Rectal smooth muscle tissue (tissue), 1 donor: Measurements from ENCODE around the gene NAV3.

Experiments used
- H3K27ac ChIP-seq: one replicate; pipeline ENCODE4 v1.7.0; 2013; ENCODE audit warnings: low read depth, low read length, inconsistent platforms
- H3K27me3 ChIP-seq: one replicate; pipeline ENCODE4 v1.7.0; 2013; ENCODE audit warnings: low read length; ENCODE audit not compliant: control insufficient read depth, insufficient read depth
- H3K36me3 ChIP-seq: one replicate; pipeline ENCODE4 v1.7.0; 2013; ENCODE audit warnings: low read length; ENCODE audit not compliant: control insufficient read depth, insufficient read depth
- H3K4me1 ChIP-seq: one replicate; pipeline ENCODE4 v1.7.0; 2013; ENCODE audit warnings: low read length; ENCODE audit not compliant: control insufficient read depth, insufficient read depth
- H3K4me3 ChIP-seq: one replicate; pipeline ENCODE4 v1.7.0; 2013; ENCODE audit warnings: low read length
- H3K9ac ChIP-seq: one replicate; pipeline ENCODE4 v1.7.0; 2013; ENCODE audit warnings: low read length

Gene NAV3

DNA sequence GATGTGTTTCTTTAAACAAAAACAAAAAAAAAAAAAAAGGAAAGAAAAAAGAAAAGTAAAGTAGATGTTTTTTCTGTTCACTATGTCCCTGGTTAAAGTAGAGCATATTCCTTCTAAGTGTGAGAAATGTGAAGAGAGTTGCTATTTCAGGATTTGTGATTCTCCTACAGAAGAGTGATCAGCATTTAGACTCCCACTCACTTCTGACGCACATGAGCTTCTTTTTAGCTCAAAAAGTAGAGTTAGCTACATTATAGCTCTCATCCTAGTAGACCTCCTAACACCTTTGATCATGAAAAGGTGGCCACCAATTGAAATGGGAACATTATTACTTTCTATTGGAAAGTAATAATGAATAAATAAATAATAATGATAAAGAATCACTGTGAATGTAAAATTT lies 368.2 kb downstream of the NAV3 start:
- Histone ChIP-seq H3K4me3 (no peak overlapping the region), H3K27ac (no peak overlapping the region), H3K27me3 (no peaks in the 10 kb centered on the region), H3K36me3 (no peaks in the 10 kb centered on the region), H3K9ac (no peak overlapping the region), H3K4me1 (no peaks in the 10 kb centered on the region)

DNA sequence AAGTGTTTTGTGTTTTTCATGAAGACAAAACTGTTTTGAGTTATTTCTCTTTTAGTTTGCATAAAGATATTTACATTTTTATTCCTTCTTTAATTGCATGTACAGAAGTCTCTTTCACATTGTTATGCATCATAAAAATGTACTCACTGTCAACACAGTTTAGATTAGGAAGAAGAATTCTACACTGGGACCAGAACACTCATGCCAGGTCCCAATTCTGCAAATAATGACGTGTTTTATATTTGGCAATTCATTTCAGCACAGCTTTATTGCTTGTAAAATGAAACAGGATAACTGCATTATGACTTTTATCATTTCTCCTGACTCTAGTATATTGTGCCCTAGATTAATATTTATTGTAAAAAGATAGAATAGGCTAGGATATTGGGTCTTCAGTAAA lies 369.2 kb downstream of the NAV3 start:
- no peaks in the 10 kb centered on the region for H3K27me3 ChIP-seq
- no peaks in the 10 kb centered on the region for H3K4me1 ChIP-seq
- no peak overlapping the region for H3K4me3 ChIP-seq
- H3K36me3 ChIP-seq = no peaks in the 10 kb centered on the region
- no peak overlapping the region for H3K27ac ChIP-seq
- no peak overlapping the region for H3K9ac ChIP-seq

DNA sequence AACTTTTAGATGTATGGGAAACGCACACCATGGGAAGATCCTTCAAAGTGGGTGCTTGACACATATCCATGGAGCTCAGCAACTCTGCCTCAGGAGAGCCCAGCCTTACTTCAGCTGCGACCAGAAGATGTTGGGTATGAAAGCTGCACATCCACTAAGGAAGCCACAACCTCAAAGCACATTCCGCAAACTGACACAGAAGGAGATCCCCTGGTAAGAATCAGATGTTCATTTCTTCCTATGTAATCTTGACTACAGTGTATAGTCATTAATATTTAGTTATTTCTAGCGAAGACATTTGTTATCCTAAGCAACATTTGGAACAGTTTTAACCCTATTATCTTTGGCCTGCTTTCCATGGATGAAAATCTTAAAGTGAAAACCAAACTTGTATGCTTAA lies 374.2 kb downstream of the NAV3 start:
- H3K4me3 ChIP-seq = no peak overlapping the region
- H3K4me1 ChIP-seq = no peaks in the 10 kb centered on the region
- H3K36me3 ChIP-seq = no peaks in the 10 kb centered on the region
- H3K27me3 ChIP-seq = no peaks in the 10 kb centered on the region
- H3K9ac ChIP-seq = no peak overlapping the region
- no peak overlapping the region for H3K27ac ChIP-seq

DNA sequence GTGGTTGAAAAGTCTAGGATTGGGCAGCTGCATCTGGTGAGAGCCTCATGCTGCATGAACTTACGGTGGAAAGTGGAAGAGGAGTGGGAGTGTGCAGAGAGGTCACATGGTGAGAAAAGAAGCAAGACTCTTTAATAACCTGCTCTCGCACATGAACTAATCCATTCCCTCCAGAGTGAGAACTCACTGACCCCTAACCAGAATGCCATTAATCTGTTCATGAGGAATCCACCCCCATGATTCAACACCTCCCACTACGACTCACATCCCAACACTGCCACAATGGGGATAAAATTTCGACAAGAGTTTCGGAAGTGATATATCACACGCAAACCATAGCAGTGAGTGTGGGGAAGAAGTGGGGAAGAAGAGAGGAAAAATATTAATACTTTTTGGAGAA lies 377.4 kb downstream of the NAV3 start:
- no peak overlapping the region for H3K9ac ChIP-seq
- no peaks in the 10 kb centered on the region for H3K4me1 ChIP-seq
- no peaks in the 10 kb centered on the region for H3K36me3 ChIP-seq
- H3K4me3 ChIP-seq = no peak overlapping the region
- H3K27ac ChIP-seq = no peak overlapping the region
- no peaks in the 10 kb centered on the region for H3K27me3 ChIP-seq

DNA sequence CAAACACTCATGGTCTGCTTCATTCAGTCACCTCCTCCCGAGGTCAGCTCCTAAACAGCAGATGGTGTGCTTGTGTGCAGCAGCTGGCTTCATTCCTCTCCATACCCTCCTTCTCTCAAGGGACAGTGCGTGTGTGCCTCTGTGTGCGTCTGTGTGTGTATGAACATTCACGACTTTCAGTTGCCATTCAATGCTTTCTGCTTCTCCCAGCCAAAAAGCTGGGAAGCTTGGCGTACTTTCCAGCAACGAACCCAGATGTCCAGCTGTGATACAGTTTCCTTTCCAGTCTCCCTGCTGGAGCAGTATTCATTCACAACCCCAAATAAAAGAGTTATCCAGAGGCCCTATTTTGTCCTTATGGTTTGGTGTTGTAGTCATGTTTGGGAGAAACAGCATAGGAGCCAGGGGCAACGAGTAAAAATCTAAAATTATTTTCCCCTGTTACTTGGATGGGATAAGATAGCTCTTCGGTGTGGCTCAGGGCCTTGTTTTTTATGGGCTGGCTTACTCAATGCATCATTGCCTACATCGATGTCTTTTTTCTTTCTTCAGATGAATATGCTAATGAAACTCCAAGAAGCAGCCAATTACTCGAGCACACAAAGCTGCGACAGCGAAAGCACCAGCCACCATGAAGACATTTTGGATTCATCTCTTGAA lies 379.3 kb downstream of the NAV3 start:
- Histone ChIP-seq H3K4me1 (no peaks in the 10 kb centered on the region), H3K4me3 (no peak overlapping the region), H3K9ac (no peak overlapping the region), H3K27me3 (no peaks in the 10 kb centered on the region), H3K27ac (no peak overlapping the region), H3K36me3 (no peaks in the 10 kb centered on the region)

DNA sequence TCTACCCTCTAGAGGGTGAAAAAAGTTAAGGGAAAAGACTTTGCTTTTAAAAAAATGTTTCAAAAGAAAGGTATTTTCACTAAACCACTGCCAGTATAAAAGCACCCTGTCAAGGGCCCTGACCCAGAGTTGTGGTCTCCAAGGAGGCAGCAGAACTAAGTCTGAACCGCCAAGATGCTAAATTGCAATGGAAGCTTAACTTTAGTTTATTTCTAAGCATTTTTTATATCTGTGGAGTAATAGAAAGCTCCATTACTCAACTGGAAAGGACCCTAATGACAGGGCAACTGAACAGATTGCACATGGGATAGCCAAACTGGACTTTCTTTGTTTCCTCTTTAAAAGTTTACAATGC lies 379.8 kb downstream of the NAV3 start:
- H3K27ac ChIP-seq = no peak overlapping the region
- H3K4me3 ChIP-seq = no peak overlapping the region
- H3K36me3 ChIP-seq = no peaks in the 10 kb centered on the region
- H3K27me3 ChIP-seq = no peaks in the 10 kb centered on the region
- no peak overlapping the region for H3K9ac ChIP-seq
- H3K4me1 ChIP-seq = no peaks in the 10 kb centered on the region

DNA sequence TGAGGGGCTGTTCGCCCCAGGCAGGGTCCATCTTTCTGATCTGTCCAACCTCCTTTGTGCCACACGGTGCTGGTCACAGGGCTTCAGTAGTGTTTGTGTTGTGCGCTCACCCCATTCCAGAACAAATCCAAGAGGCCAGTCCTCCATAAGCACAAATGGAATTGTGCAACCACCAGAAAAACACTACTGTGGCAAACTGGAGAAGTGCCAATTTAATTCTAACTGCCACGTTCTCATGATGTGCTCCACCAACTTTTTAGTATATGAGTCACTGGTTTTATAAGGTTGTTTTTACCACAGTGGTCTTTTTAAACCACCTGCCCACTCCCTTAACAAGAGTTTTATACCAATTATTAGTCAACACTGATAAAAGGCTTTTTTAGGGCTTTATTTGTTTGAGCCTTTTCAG lies 380.2 kb downstream of the NAV3 start:
- Histone ChIP-seq H3K27ac (no peak overlapping the region), H3K4me1 (no peaks in the 10 kb centered on the region), H3K9ac (no peak overlapping the region), H3K36me3 (no peaks in the 10 kb centered on the region), H3K27me3 (no peaks in the 10 kb centered on the region), H3K4me3 (no peak overlapping the region)

DNA sequence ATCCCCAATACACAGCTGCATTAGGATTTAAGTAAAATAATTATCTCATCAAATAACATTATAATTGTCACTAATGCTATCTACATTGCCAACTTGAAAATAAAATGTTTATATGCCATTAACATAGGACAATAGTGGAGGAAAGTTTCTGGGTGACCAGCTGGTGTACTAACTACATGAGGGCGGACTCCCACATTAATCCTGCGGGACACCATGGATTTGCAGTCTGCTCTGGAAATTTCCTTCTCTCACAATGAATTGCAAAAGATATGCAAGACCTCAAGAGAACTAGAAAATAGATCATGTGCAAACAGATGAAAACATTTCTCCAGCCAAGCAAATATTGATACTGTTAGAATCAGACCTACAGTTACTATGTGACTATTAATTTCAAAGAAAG lies 390.1 kb downstream of the NAV3 start:
- H3K27me3 ChIP-seq = no peaks in the 10 kb centered on the region
- H3K4me1 ChIP-seq = no peaks in the 10 kb centered on the region
- H3K4me3 ChIP-seq = no peak overlapping the region
- H3K36me3 ChIP-seq = no peaks in the 10 kb centered on the region
- no peak overlapping the region for H3K27ac ChIP-seq
- no peak overlapping the region for H3K9ac ChIP-seq

DNA sequence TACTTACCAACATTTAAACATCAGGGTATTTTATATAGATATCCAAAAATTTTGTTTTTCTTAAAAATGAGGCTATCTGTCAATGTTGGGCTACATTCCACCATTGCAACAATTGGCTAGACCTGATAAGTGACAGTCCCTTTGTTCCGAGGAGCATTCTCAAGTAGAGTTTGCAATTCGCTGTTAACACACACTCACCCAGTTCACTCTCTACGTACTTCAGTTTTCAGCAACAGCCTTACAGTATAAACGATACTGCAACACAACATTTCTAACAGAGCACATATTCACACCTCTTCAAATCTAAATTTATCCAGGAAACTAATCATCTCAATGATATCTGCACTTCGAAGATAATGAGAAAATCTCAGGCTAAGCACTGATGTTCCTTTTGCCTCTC lies 393.5 kb downstream of the NAV3 start:
- H3K4me3 ChIP-seq = no peak overlapping the region
- no peaks in the 10 kb centered on the region for H3K27me3 ChIP-seq
- no peak overlapping the region for H3K9ac ChIP-seq
- H3K36me3 ChIP-seq = no peaks in the 10 kb centered on the region
- no peaks in the 10 kb centered on the region for H3K4me1 ChIP-seq
- H3K27ac ChIP-seq = no peak overlapping the region

DNA sequence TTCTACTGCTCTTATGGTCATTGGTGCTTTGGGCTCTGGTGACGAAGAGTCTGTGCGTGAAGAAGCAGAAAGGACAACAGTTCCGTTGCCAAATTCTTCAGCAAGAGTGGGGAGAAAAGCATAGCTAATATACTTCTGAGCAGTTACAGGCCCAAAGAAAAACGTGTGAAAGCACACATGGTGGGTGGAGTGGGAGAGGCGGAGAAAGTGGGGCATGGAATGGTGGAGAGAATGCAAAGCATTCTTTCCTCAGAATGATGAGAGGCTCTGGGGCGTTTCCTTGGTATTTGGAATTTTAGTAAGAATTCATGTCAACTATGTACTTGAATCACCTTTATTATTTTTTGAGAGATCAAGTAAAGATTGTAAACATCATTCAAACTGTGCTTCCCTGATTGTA lies 396.1 kb downstream of the NAV3 start:
- H3K4me1 ChIP-seq = no peaks in the 10 kb centered on the region
- H3K4me3 ChIP-seq = no peak overlapping the region
- no peak overlapping the region for H3K27ac ChIP-seq
- H3K9ac ChIP-seq = no peak overlapping the region
- no peaks in the 10 kb centered on the region for H3K36me3 ChIP-seq
- H3K27me3 ChIP-seq = no peaks in the 10 kb centered on the region

DNA sequence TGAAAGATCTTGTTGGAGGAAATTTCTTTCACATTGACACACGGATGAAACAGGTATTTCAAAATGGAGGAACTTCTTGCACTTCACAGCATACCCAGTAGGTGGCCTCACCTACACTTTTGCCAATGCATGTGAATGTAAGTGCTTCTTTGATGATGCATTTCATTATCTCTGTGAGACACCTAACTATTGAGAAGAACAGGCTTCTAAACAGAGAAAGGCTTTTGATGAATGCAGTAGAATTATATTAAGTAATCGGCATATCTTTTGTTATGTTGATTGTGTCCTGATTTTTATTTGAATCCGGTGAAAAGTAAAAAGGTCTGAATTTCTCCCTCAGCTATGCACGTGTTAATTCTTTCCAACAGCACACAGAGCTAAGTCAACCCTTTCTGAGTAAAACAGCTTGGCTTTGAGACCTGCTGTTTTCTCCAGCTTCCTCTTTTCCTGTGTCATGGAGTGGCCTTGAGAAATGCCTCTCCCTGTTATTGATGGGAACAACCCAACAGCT lies 399.0 kb downstream of the NAV3 start:
- Histone ChIP-seq H3K36me3 (no peaks in the 10 kb centered on the region), H3K4me3 (no peak overlapping the region)

DNA sequence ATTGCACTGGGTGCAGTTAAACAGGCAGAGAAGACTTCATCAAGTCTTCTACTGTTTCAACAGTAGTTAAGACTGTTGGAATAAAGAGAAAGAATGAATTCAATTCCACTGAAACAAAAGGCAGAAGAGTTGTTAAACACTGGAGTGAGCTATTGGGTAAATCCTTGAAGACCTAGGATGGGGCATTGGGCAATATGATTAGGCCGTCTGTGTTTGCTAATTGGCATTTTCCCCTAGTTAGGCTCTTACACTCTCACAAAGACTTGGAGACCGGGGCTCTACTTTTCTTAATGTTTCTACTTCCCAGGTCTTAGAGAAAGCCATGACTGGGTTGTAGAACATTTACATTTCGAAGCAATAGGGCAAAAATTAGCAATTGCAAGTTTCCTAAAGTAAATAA lies 402.1 kb downstream of the NAV3 start:
- no peaks in the 10 kb centered on the region for H3K36me3 ChIP-seq
- no peak overlapping the region for H3K27ac ChIP-seq
- no peak overlapping the region for H3K4me3 ChIP-seq
- H3K4me1 ChIP-seq = no peaks in the 10 kb centered on the region
- no peak overlapping the region for H3K9ac ChIP-seq
- H3K27me3 ChIP-seq = no peaks in the 10 kb centered on the region

More for the DNA sequence above, 399.0 kb downstream of the NAV3 start:
- Histone ChIP-seq H3K27ac (no peak overlapping the region), H3K27me3 (no peaks in the 10 kb centered on the region), H3K4me1 (no peaks in the 10 kb centered on the region), H3K9ac (no peak overlapping the region)

DNA sequence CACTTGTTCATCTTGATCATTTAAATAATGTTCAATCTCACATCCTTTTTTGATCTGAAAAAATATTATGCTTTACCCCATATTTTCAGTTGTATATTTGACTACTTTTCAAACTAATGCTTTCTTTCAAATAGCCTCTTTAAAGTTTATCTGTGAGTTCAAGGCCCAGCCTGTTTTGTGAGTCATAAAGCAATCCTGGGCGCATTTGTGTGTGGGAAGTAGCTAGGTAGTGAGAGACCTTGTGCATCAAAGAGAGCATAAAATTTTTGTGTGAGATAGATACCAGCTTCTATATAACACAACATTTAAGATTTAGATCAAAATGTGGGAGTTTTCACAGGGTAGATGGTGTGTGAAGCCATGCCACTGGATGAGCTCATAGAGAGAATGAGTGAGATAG lies 405.6 kb downstream of the NAV3 start:
- Histone ChIP-seq H3K9ac (no peak overlapping the region), H3K4me1 (no peaks in the 10 kb centered on the region), H3K27me3 (no peaks in the 10 kb centered on the region), H3K36me3 (no peaks in the 10 kb centered on the region), H3K27ac (no peak overlapping the region), H3K4me3 (no peak overlapping the region)
